ENCODE data around the gene IL17RC.

IL17RC gene

GRCh38 chr3:9915254-9916141, 1.4 kb upstream of the IL17RC start:
- DNase-seq (ENCODE audit: low spot score), result no peak
- no peak for TF ChIP-seq CTCF (conservative IDR thresholded peaks at IDR 0.05; ENCODE audit: low read depth)
- H3K27ac ChIP-seq, result peak overlapping the region; percentile 91
- CTCF ChIA-PET, result no interaction called here
- POLR2A ChIA-PET (ENCODE audit: low non-redundant PET), result no interaction called here

DNA sequence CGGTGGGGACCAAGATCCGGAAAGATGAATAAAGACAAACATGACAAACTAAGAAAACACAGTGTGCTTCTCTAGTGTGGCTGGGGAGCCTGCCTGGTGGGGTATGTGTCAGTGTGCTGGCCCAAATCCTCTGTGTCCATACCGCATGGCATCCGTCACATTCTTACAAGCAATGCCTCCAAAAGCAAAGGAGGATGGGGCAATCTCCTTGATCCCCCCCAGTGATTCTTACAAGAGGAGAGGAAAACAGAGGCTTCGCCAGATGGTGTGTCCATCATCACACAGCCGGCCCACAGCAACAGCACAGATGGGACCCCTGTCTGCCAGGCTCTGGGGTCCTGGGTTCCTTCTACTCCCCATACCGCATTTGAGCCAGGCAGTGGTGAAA, 558 bp upstream of the IL17RC start:
- ChIA-PET CTCF (interaction anchor here (0.8 kb wide), 1 partner anchor 30 kb away, joined by 5 read pairs; no protein-coding TSS in a partner anchor), POLR2A (ENCODE audit: low non-redundant PET) (interaction anchor here (0.7 to 1.0 kb wide), 2 partner anchors 14 to 360 kb away, joined by 3 read pairs; partner anchors contain the start of gene IL17RE)
- H3K27ac ChIP-seq, result peak overlapping the region; percentile 91
- no peak for DNase-seq (ENCODE audit: low spot score)
- no peak for TF ChIP-seq CTCF (conservative IDR thresholded peaks at IDR 0.05; ENCODE audit: low read depth)

GRCh38 chr3:9917820-9918219, 922 bp downstream of the IL17RC start:
- DNase-seq (ENCODE audit: low spot score), result no peak
- POLR2A ChIA-PET (ENCODE audit: low non-redundant PET), result no interaction called here

GRCh38 chr3:9918261-9919038, 1.6 kb downstream of the IL17RC start:
- DNase-seq (ENCODE audit: low spot score), result no peak
- POLR2A ChIA-PET (ENCODE audit: low non-redundant PET), result no interaction called here

More at GRCh38 chr3:9917820-9918219, 922 bp downstream of the IL17RC start:
- TF ChIP-seq CTCF (conservative IDR thresholded peaks at IDR 0.05; ENCODE audit: low read depth), result no peak
- H3K27ac ChIP-seq, result peak overlapping the region; percentile 91
- CTCF ChIA-PET, result no interaction called here

DNA sequence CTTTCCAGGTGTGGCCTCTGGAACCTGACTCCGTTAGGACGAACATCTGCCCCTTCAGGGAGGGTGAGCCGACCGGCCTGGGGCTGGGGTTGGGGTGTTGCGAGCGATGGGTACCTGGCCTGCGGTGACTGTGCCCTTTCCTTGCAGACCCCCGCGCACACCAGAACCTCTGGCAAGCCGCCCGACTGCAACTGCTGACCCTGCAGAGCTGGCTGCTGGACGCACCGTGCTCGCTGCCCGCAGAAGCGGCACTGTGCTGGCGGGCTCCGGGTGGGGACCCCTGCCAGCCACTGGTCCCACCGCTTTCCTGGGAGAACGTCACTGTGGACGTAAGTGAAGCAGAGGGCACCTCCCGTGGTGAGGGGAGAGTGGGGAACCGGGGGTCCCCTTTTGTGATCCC, 11.3 kb downstream of the IL17RC start:
- ChIA-PET POLR2A (ENCODE audit: low non-redundant PET) (no interaction called here), CTCF (no interaction called here)
- no peak overlapping the region for H3K27ac ChIP-seq
- TF ChIP-seq CTCF (conservative IDR thresholded peaks at IDR 0.05; ENCODE audit: low read depth), result no peak
- no peak for DNase-seq (ENCODE audit: low spot score)

More at GRCh38 chr3:9918261-9919038, 1.6 kb downstream of the IL17RC start:
- CTCF ChIA-PET, result no interaction called here
- H3K27ac ChIP-seq, result peak overlapping the region; percentile 91
- no peak for TF ChIP-seq CTCF (conservative IDR thresholded peaks at IDR 0.05; ENCODE audit: low read depth)

DNA sequence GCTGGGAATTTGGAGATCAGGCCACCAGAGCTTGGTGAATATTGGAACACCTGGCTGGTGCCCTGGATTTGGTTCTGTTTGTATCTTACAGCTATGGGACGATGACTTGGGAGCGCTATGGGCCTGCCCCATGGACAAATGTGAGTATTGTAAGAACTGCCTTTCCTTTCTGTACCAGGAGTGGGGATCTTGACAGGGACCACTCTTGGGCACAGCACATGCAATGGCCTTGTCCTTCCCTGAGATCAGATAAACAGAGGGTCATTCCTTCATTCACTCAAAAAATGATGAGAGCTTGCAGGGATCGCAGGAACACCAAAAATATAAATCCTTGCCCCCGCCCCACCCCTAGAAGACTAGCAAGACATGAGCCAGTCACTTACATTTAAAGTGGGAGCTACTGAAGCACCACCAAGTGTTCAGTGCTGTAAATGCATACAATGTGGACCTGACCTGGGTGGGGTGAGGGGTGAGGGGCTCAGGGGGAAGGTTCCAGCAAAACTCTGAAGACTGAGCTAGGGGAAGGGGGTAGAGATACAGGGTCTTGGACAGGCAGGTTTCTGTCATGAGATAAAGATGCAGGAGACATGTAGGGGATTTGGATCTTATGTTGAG, 14.0 kb downstream of the IL17RC start:
- H3K27ac ChIP-seq, result no peak overlapping the region
- TF ChIP-seq CTCF (conservative IDR thresholded peaks at IDR 0.05; ENCODE audit: low read depth), result no peak
- ChIA-PET POLR2A (ENCODE audit: low non-redundant PET) (interaction anchor here (1.0 kb wide), 1 partner anchor 20 kb away, joined by 3 read pairs; no protein-coding TSS in a partner anchor), CTCF (interaction anchor here (0.6 to 0.7 kb wide), 2 partner anchors 82 to 1320 kb away, joined by 3 to 6 read pairs; no protein-coding TSS in a partner anchor)
- DNase-seq (ENCODE audit: low spot score), result no peak
